HAP-1 (cell line): ENCODE measurements around the gene PGP.

ENCODE experiments used
- DNase-seq, 2 experiments: peaks; one replicate each; pipeline ENCODE4 v3.0.0-alpha.2; 2016 to 2020; ENCODE audit warnings: low spot score in 2 of 2
- H3K27me3 ChIP-seq: fragments of 250-450 bp; sonication (Bioruptor Pico); 2 replicates; pipeline ENCODE4 v1.5.1; 2020; ENCODE audit warnings: low read depth, mild to moderate bottlenecking, moderate library complexity
- H3K36me3 ChIP-seq: fragments of 250-450 bp; sonication (Bioruptor Pico); replicated peaks from 2 replicates; pipeline ENCODE4 v1.5.1; 2020; ENCODE audit warnings: mild to moderate bottlenecking
- H3K4me1 ChIP-seq: fragments of 250-450 bp; sonication (Bioruptor Pico); 2 replicates; pipeline ENCODE4 v1.5.1; 2020; ENCODE audit warnings: mild to moderate bottlenecking
- H3K4me3 ChIP-seq: fragments of 250-450 bp; sonication (Bioruptor Pico); 2 replicates; pipeline ENCODE4 v1.5.1; 2020; ENCODE audit warnings: mild to moderate bottlenecking, moderate library complexity
- H3K9me3 ChIP-seq: fragments of 250-450 bp; sonication (Bioruptor Pico); 2 replicates; pipeline ENCODE4 v1.5.1; 2020; ENCODE audit warnings: mild to moderate bottlenecking, moderate library complexity
- in situ Hi-C: fragments of 300-500 bp; cut with MboI; formaldehyde crosslinking; loops from 3 replicates; pipeline ENCODE4 v1.14.3; 2020; ENCODE audit warnings: low sequenced_read_pairs, inconsistent platforms, mixed read lengths

Gene PGP

GRCh38 chr16:2195322-2196161, 19.1 kb downstream of the PGP start:
- no peak for DNase-seq
- Histone ChIP-seq H3K27me3 (no peaks in the 10 kb centered on the region), H3K4me3 (peak overlapping the region; percentile 37), H3K36me3 (no peaks in the 10 kb centered on the region), H3K9me3 (no peaks in the 10 kb centered on the region), H3K4me1 (peaks cover 11% of the 10 kb centered on the region)
- in situ Hi-C loops, result no loop called here

DNA sequence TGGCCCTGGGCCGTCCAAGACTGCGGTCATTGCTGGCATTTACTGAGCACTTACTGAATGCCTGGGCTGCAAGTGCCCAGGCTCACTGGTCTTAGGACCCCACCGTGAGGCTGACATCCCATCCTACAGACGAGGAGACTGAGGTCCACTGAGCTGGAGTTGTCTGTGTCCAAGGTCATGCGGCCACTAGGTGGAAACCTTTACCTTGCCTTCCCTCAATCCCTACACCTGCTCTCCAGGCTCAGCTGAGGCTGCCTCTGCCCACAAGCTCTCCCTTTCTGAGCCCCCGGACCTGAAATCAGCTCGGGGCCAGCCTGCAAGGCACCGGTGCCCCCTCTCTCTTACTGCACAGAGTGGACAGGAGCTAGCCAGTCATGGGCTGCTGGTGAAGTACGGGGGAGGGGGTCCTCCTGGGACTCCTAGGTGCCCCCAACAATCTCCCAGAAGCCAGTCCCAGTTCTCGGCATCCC, 19.8 kb downstream of the PGP start:
- Histone ChIP-seq H3K4me1 (peaks cover 11% of the 10 kb centered on the region), H3K36me3 (no peaks in the 10 kb centered on the region), H3K4me3 (peak overlapping the region; percentile 37), H3K9me3 (no peaks in the 10 kb centered on the region), H3K27me3 (no peaks in the 10 kb centered on the region)
- in situ Hi-C loops, result no loop called here
- DNase-seq, result peak; percentile 56 to 67

DNA sequence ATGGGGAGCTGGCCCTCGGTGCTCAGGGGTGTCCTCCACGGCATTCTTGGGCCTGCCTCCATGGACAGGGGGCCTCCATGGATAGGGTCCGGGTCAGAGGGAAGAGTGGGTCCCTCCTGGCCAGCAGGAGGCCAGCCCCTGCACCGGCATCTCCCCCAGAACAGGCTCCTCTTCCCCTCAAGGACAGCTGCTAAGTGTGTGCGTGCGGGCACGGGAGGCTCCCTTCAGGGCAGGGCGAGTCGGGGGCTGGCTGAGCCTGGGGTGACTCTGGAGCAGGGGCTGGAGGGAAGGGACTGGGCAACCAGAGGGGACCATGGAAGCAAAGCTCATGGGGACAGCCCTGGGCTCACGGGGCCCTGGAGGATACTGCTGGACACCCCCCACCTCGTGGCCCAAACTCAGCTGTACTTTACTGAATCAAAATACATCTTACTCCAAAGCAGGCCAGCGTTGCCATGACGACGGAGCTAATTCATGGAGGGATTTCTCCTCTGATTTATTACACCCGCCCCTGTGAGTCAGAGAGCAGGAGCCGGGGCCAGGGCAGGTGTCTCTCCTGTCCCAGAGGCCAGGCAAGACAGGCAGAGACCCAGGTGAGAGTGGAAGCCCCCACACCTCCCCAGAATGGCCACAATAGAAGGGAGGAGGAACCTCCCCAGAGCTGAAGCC, 20.3 kb downstream of the PGP start:
- no peaks in the 10 kb centered on the region for H3K9me3 ChIP-seq
- H3K4me3 ChIP-seq, result no peak overlapping the region
- H3K4me1 ChIP-seq, result peaks cover 11% of the 10 kb centered on the region
- no peaks in the 10 kb centered on the region for H3K27me3 ChIP-seq
- in situ Hi-C loops, result no loop called here
- DNase-seq, result peak in 1 of 2 experiments; percentile 83
- no peaks in the 10 kb centered on the region for H3K36me3 ChIP-seq

DNA sequence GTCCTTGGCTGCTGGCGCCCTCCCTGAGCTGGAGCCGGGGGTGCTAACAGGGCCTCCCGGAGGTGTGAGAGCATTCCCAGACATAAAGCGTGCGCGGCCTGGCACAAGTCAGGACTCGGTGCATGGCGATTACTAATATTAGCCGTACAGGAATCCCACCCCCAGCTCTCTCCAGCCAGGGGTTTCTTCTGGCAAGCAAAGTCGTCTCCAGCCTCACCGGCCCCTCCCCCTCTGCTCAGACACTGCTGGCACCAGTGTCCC, 23.3 kb downstream of the PGP start:
- Histone ChIP-seq H3K4me1 (peaks cover 11% of the 10 kb centered on the region), H3K27me3 (no peaks in the 10 kb centered on the region), H3K36me3 (no peaks in the 10 kb centered on the region), H3K9me3 (no peaks in the 10 kb centered on the region), H3K4me3 (no peak overlapping the region)
- DNase-seq, result no peak
- in situ Hi-C loops, result no loop called here

- no peak for DNase-seq
- Histone ChIP-seq H3K9me3 (no peaks in the 10 kb centered on the region), H3K4me3 (no peak overlapping the region), H3K27me3 (no peaks in the 10 kb centered on the region), H3K36me3 (no peaks in the 10 kb centered on the region), H3K4me1 (peaks cover 11% of the 10 kb centered on the region)
- in situ Hi-C loops, result no loop called here
Measured at GRCh38 chr16:2190659-2191445, 23.8 kb downstream of the PGP start.

DNA sequence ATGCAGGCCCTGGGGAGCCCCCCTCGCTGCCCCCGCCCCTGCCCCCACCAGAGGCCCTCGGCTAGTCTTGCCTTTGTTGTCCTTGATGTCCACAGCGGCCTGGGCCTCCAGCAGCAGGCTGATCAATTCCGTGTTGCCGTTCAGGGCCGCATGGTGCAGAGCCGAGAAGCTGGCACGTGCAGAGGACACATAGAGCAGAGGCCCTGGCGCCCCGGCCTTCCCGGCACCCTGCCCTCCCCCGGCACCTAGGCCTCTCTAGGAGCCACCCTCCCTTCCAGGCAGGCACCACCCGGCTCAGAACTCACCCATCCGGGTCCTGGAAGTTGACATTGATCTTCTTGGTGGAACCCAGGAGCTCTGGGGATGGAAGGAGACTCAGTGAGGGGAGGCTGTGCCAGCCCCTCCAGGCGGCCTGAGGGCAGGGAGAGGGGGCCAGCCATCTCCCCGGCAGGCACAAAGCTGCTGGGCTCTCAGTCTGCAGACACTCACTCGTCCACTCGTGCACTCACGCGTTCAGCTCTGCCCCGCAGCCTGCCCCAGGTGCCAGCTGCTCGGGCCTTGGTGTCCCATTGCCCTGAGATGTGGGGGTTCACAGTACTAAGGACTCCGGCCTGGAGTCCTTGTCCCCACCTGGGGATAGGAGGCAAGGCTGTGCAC, 24.5 kb downstream of the PGP start:
- Histone ChIP-seq H3K36me3 (no peaks in the 10 kb centered on the region), H3K4me1 (peaks cover 6% of the 10 kb centered on the region), H3K27me3 (no peaks in the 10 kb centered on the region), H3K9me3 (no peaks in the 10 kb centered on the region), H3K4me3 (no peak overlapping the region)
- no peak for DNase-seq
- in situ Hi-C loops, result no loop called here

DNA sequence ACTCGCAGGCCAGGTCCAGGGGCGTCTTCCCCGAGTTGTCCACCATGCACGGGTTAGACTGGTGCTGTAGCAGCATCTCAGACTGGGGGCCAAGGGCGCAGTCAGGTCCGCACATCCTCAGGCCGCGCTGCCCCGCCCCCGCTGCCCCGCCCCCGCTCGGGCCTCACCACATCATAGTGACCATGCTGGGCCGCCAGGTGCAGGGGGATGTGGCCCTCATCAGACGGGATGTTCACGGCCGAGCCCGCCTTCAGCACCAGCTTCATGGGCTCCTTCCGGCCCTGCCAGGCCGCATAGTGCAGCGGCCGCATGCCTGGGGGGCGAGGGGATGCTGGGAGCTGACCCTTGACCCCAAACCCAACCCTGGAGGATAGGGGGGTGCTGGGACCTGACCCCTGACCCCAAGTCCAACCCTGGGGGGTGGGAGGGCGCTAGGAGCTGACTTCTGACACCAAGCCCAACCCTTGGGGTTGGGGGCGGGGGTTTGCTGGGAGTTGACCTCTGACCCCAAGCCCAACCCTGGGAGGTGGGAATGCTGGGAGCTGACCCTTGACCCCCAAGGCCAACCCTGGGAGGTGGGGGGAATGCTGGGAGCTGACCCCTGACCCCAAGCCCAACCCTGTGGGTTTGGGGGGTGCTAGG, 25.3 kb downstream of the PGP start:
- Histone ChIP-seq H3K4me1 (no peaks in the 10 kb centered on the region), H3K9me3 (no peaks in the 10 kb centered on the region), H3K27me3 (no peaks in the 10 kb centered on the region), H3K4me3 (no peak overlapping the region), H3K36me3 (no peaks in the 10 kb centered on the region)
- DNase-seq, result no peak
- in situ Hi-C loops, result no loop called here

GRCh38 chr16:2188395-2188794, 26.2 kb downstream of the PGP start:
- in situ Hi-C loops, result no loop called here
- Histone ChIP-seq H3K4me1 (no peaks in the 10 kb centered on the region), H3K27me3 (no peaks in the 10 kb centered on the region), H3K36me3 (no peaks in the 10 kb centered on the region), H3K4me3 (no peak overlapping the region), H3K9me3 (no peaks in the 10 kb centered on the region)
- DNase-seq, result no peak

DNA sequence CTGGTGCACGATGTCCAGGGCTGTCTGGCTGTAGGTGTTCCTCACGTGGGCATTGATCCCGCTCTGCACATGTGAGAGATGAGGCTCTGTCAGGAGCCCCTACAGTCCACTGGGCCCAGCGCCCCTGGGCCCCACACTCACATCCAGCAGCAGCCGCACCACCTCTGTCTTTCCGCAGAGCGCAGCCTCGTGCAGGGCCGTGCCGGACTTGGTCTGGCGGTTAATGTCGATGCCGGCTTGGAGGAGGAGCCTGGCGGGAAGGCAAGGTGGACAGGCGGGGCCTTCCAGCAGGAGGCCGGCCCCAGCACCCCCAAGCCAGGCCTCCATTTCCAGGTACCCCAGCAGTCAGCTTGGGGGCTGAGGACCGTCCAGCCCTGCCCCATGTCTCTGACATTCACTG, 27.4 kb downstream of the PGP start:
- Histone ChIP-seq H3K9me3 (no peaks in the 10 kb centered on the region), H3K4me1 (no peaks in the 10 kb centered on the region), H3K27me3 (no peaks in the 10 kb centered on the region), H3K36me3 (peaks cover 7% of the 10 kb centered on the region; the same call in 1 of the 2 replicates), H3K4me3 (no peak overlapping the region)
- in situ Hi-C loops, result no loop called here
- no peak for DNase-seq

GRCh38 chr16:2186505-2186904, 28.1 kb downstream of the PGP start:
- Histone ChIP-seq H3K4me1 (no peaks in the 10 kb centered on the region), H3K4me3 (no peak overlapping the region), H3K36me3 (peaks cover 8% of the 10 kb centered on the region; the same call in 1 of the 2 replicates), H3K9me3 (no peaks in the 10 kb centered on the region), H3K27me3 (no peaks in the 10 kb centered on the region)
- no peak for DNase-seq
- in situ Hi-C loops, result no loop called here

GRCh38 chr16:2186064-2186463, 28.6 kb downstream of the PGP start:
- H3K27me3 ChIP-seq, result no peaks in the 10 kb centered on the region
- H3K4me3 ChIP-seq, result no peak overlapping the region
- H3K4me1 ChIP-seq, result no peaks in the 10 kb centered on the region
- H3K9me3 ChIP-seq, result no peaks in the 10 kb centered on the region
- peaks cover 8% of the 10 kb centered on the region; the same call in 1 of the 2 replicates for H3K36me3 ChIP-seq
- DNase-seq, result no peak
- in situ Hi-C loops, result no loop called here

DNA sequence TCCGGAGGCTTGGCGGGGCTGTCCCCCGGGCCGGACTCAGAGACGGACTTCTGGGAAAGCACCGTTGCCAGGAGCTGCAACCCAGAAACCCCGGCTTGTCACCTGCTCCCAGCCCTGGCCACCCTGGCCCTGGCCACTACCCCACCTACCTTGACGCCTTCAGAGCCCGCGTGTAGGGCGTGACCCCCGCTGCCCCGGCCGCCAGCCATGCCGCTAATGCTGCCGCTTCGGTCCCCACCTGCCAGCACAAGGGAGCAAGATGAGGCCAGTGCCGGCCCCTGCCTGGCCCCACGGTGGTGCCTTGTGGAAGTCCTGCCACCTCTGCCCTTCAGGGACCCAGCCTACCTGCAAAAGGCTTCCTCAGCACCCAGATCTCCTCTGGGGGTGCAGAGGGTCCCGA, 29.7 kb downstream of the PGP start:
- in situ Hi-C loops, result no loop called here
- no peaks in the 10 kb centered on the region for H3K27me3 ChIP-seq
- DNase-seq, result no peak
- H3K36me3 ChIP-seq, result peaks cover 8% of the 10 kb centered on the region; the same call in 1 of the 2 replicates
- H3K4me3 ChIP-seq, result no peak overlapping the region
- no peaks in the 10 kb centered on the region for H3K9me3 ChIP-seq
- H3K4me1 ChIP-seq, result no peaks in the 10 kb centered on the region

DNA sequence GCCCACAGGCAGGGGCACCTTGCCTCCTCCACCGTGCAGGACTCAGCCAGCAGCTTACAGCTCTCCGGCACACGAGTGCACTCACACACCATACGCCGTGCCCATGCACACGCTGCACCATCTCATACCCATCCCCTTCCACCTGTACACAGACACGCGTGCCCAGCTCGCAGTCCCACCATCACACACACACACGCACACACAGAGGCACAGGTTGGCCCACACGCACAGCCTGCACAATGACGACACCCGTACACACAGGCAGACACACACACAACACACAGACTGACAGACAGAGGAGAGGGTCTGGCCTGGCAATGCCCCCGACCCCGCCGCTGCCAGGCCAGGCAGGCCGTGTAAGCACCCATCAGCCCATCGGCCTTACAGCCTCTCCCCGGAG, 30.3 kb downstream of the PGP start:
- Histone ChIP-seq H3K4me3 (no peak overlapping the region), H3K9me3 (no peaks in the 10 kb centered on the region), H3K27me3 (no peaks in the 10 kb centered on the region), H3K36me3 (peaks cover 8% of the 10 kb centered on the region; the same call in 1 of the 2 replicates), H3K4me1 (no peaks in the 10 kb centered on the region)
- DNase-seq, result no peak
- in situ Hi-C loops, result no loop called here
